ENCODE measurements around the gene HIVEP3.
"Not testable (repeated sequence)": the region's sequence is repeated elsewhere in the genome, so short reads cannot be mapped to it uniquely, and the experiment has no call there.

The HIVEP3 gene

GRCh38 chr1:41918450-41919043 lies at the start of gene HIVEP3:
HIVEP3 (minus strand) TSS chr1:41918922.
- peak; percentile 40 for DNase-seq

- no peak for DNase-seq
Measured at GRCh38 chr1:41964400-41964799, 45.7 kb upstream of the HIVEP3 start.

GRCh38 chr1:41963636-41964035 lies 44.9 kb upstream of the HIVEP3 start:
- DNase-seq, result no peak

- no peak for DNase-seq
Measured at GRCh38 chr1:41958015-41958673, 39.4 kb upstream of the HIVEP3 start.

GRCh38 chr1:41957568-41957967 lies 38.8 kb upstream of the HIVEP3 start:
- no peak for DNase-seq

- DNase-seq, result no peak
Measured at GRCh38 chr1:41955461-41956159, 36.9 kb upstream of the HIVEP3 start.

- DNase-seq, result no peak
Measured at GRCh38 chr1:41954533-41954944, 35.8 kb upstream of the HIVEP3 start.

GRCh38 chr1:41953291-41953690 lies 34.6 kb upstream of the HIVEP3 start:
- DNase-seq, result no peak

- DNase-seq, result no peak
Measured at GRCh38 chr1:41952208-41952607, 33.5 kb upstream of the HIVEP3 start.

GRCh38 chr1:41951492-41951891 lies 32.8 kb upstream of the HIVEP3 start:
- not testable (repeated sequence) for DNase-seq

GRCh38 chr1:41950820-41951219 lies 32.1 kb upstream of the HIVEP3 start:
- DNase-seq, result no peak

- DNase-seq, result not testable (repeated sequence)
Measured at GRCh38 chr1:41945946-41946345, 27.2 kb upstream of the HIVEP3 start.

GRCh38 chr1:41943717-41944116 lies 25.0 kb upstream of the HIVEP3 start:
- no peak for DNase-seq

GRCh38 chr1:41942278-41942677 lies 23.6 kb upstream of the HIVEP3 start:
- DNase-seq, result no peak

- no peak for DNase-seq
Measured at GRCh38 chr1:41941381-41941780, 22.7 kb upstream of the HIVEP3 start.

- no peak for DNase-seq
Measured at GRCh38 chr1:41939194-41939593, 20.5 kb upstream of the HIVEP3 start.

GRCh38 chr1:41936107-41936506 lies 17.4 kb upstream of the HIVEP3 start:
- DNase-seq, result no peak

- no peak for DNase-seq
Measured at GRCh38 chr1:41935226-41935625, 16.5 kb upstream of the HIVEP3 start.

GRCh38 chr1:41933106-41933505 lies 14.4 kb upstream of the HIVEP3 start:
- no peak for DNase-seq

GRCh38 chr1:41931578-41931977 lies 12.9 kb upstream of the HIVEP3 start:
- DNase-seq, result no peak

GRCh38 chr1:41927118-41927517 lies 8.4 kb upstream of the HIVEP3 start:
- DNase-seq, result no peak

- no peak for DNase-seq
Measured at GRCh38 chr1:41925712-41926111, 7.0 kb upstream of the HIVEP3 start.

- DNase-seq, result no peak
Measured at GRCh38 chr1:41924911-41925310, 6.2 kb upstream of the HIVEP3 start.

- not testable (repeated sequence) for DNase-seq
Measured at GRCh38 chr1:41921271-41921670, 2.5 kb upstream of the HIVEP3 start.

Data from 8988T (cell line).